IMR-90 (cell line): ENCODE results near the gene ZNF625. TPM values are rescaled to one million over a fixed set of nuclear protein-coding genes. Genes with fewer than 3 reads are reported as not detected.
"Not testable (repeated sequence)": the region's sequence is repeated elsewhere in the genome, so short reads cannot be mapped to it uniquely, and the experiment has no call there.

Source experiments
- ATAC-seq: fragments of 200-7000 bp; cut with Tn5 transposase; 2 replicates; pipeline ENCODE4 v1.9.1; 2020; ENCODE audit warnings: low read depth, mild to moderate bottlenecking, moderate library complexity
- BruUV-seq: library from RNA; stranded (reverse); fragments of 400-500 nt; replicated peaks from 2 replicates; lab custom pipeline; 2021; lab: Mats Ljungman, UMichigan
- CTCF ChIA-PET: fragments of 300-600 bp; formaldehyde crosslinking; extraction: SDS; loops from one replicate; lab custom pipeline; 2021; ENCODE audit warnings: antibody characterized with exemption; lab: Yijun Ruan, JAX
- POLR2A ChIA-PET: fragments of 300-600 bp; sonication (Branson Sonifier 250); formaldehyde crosslinking; loops from one replicate; lab custom pipeline; 2022; ENCODE audit warnings: antibody characterized with exemption; ENCODE audit not compliant: unreplicated experiment; lab: Charles Lee
- DNase-seq: peaks from one replicate; pipeline ENCODE4 v3.0.0; 2013
- H2AFZ ChIP-seq: replicated peaks from 2 replicates; pipeline ENCODE3; 2013; ENCODE audit warnings: low read length, mild to moderate bottlenecking; ENCODE audit not compliant: poor library complexity
- H2AK5ac ChIP-seq: 2 replicates; pipeline ENCODE4 v1.6.1; 2013; ENCODE audit warnings: low read depth, low read length, inconsistent platforms
- H2AK9ac ChIP-seq: replicated peaks from 2 replicates; pipeline ENCODE3; 2013; ENCODE audit warnings: mild to moderate bottlenecking, low read depth, low read length, moderate library complexity; ENCODE audit not compliant: poor library complexity
- H2BK120ac ChIP-seq: 2 replicates; pipeline ENCODE4 v1.6.1; 2013; ENCODE audit warnings: low read depth, low read length, inconsistent platforms
- H2BK15ac ChIP-seq: 3 replicates; pipeline ENCODE4 v1.6.1; 2013; ENCODE audit warnings: low read depth, low read length, inconsistent platforms
- H2BK20ac ChIP-seq: 2 replicates; pipeline ENCODE4 v1.6.1; 2013; ENCODE audit warnings: low read depth, mild to moderate bottlenecking, inconsistent platforms, low read length, moderate library complexity
- H2BK5ac ChIP-seq: 2 replicates; pipeline ENCODE4 v1.6.1; 2013; ENCODE audit warnings: mild to moderate bottlenecking, low read depth, low read length, inconsistent platforms; ENCODE audit not compliant: poor library complexity, severe bottlenecking
- H3K14ac ChIP-seq: replicated peaks from 2 replicates; pipeline ENCODE4 v1.6.1; 2013; ENCODE audit warnings: low read depth, low read length, inconsistent platforms
- H3K18ac ChIP-seq: 2 replicates; pipeline ENCODE4 v1.6.1; 2013; ENCODE audit warnings: low read depth, low read length, control low read depth
- H3K23ac ChIP-seq: 2 replicates; pipeline ENCODE4 v1.6.1; 2013; ENCODE audit warnings: low read depth, low read length, inconsistent platforms
- H3K27ac ChIP-seq: 2 replicates; pipeline ENCODE4 v1.5.1; 2013; ENCODE audit warnings: mild to moderate bottlenecking, control low read depth, low read length; ENCODE audit not compliant: insufficient read depth
- H3K27me3 ChIP-seq: 2 replicates; pipeline ENCODE4 v1.6.1; 2013; ENCODE audit warnings: low read length; ENCODE audit not compliant: control insufficient read depth, insufficient read depth
- H3K36me3 ChIP-seq: 2 replicates; pipeline ENCODE4 v1.6.1; 2013; ENCODE audit warnings: low read length, mixed read lengths; ENCODE audit not compliant: control insufficient read depth, insufficient read depth
- H3K4ac ChIP-seq: 2 replicates; pipeline ENCODE4 v1.6.1; 2013; ENCODE audit warnings: low read depth, low read length, inconsistent platforms
- H3K4me1 ChIP-seq: 2 replicates; pipeline ENCODE4 v1.6.1; 2013; ENCODE audit warnings: low read length, mixed read lengths; ENCODE audit not compliant: control insufficient read depth, insufficient read depth
- H3K4me2 ChIP-seq: 2 replicates; pipeline ENCODE4 v1.6.1; 2013; ENCODE audit warnings: low read depth, mild to moderate bottlenecking, control low read depth, low read length, moderate library complexity
- H3K4me3 ChIP-seq: 2 replicates; pipeline ENCODE4 v1.5.1; 2013; ENCODE audit warnings: low read depth, mild to moderate bottlenecking, control low read depth, low read length, moderate library complexity; ENCODE audit not compliant: insufficient read depth
- H3K56ac ChIP-seq: 2 replicates; pipeline ENCODE4 v1.6.1; 2013; ENCODE audit warnings: low read length, inconsistent platforms; ENCODE audit not compliant: insufficient read depth; ENCODE audit errors: extremely low read depth
- H3K79me1 ChIP-seq, 2 experiments: 2 replicates each; pipeline ENCODE4 v1.6.1; 2013; ENCODE audit warnings: low read length in 2 of 2, inconsistent platforms in 1 of 2, low read depth in 1 of 2
- H3K9ac ChIP-seq: 2 replicates; pipeline ENCODE4 v1.6.1; 2013; ENCODE audit warnings: low read depth, low read length, control low read depth
- H3K9me1 ChIP-seq: 2 replicates; pipeline ENCODE4 v1.6.1; 2013; ENCODE audit warnings: low read length, inconsistent platforms; ENCODE audit not compliant: insufficient read depth
- H3K9me3 ChIP-seq: 2 replicates; pipeline ENCODE4 v1.6.1; 2013; ENCODE audit warnings: low read length; ENCODE audit not compliant: control insufficient read depth, insufficient read depth
- H4K20me1 ChIP-seq: 2 replicates; pipeline ENCODE4 v1.6.1; 2013; ENCODE audit warnings: low read length, inconsistent platforms; ENCODE audit not compliant: insufficient read depth
- H4K5ac ChIP-seq: 2 replicates; pipeline ENCODE4 v1.6.1; 2013; ENCODE audit warnings: mild to moderate bottlenecking, low read depth, low read length, control low read depth
- H4K8ac ChIP-seq, 2 experiments: 2 replicates each; pipeline ENCODE4 v1.6.1; 2013; ENCODE audit warnings: low read depth in 2 of 2, low read length in 2 of 2, control low read depth in 1 of 2, inconsistent platforms in 1 of 2
- H4K91ac ChIP-seq: 2 replicates; pipeline ENCODE4 v1.6.1; 2013; ENCODE audit warnings: low read depth, low read length, inconsistent platforms; ENCODE audit not compliant: insufficient read depth
- WGBS, 2 experiments: methylation state at CpG; one replicate each; pipeline versions ENCODE4 v1.1.5 to v1.1.7; 2013; ENCODE audit warnings: missing lambda C conversion rate in 2 of 2; ENCODE audit not compliant: insufficient read length in 1 of 2; ENCODE audit errors: extremely low coverage in 2 of 2; 5-methylcytosine and 5-hydroxymethylcytosine counted together
- dilution Hi-C: fragments of 300-500 bp; cut with HindIII; formaldehyde crosslinking; loops from one replicate; pipeline ENCODE4 v1.14.3; 2018; ENCODE audit warnings: low sequenced_read_pairs; ENCODE audit not compliant: unreplicated experiment
- in situ Hi-C: fragments of 300-500 bp; cut with MboI; formaldehyde crosslinking; loops from 3 replicates; pipeline ENCODE4 v1.14.3; 2019; ENCODE audit warnings: low sequenced_read_pairs, inconsistent platforms, mixed read lengths
- intact Hi-C: fragments of 100-400 bp; cut with micrococcal nuclease; formaldehyde crosslinking; loops from 2 replicates; pipeline ENCODE4 v1.10.0; 2022
- polyA plus RNA-seq, 3 experiments: library from polyadenylated mRNA; depleted of rRNA; stranded (reverse); fragments of >200 nt; gene quantifications; 2 replicates each; pipeline ENCODE4 v1.2.3, GENCODE V29; 2012; ENCODE audit warnings: low replicate concordance in 1 of 3
- total RNA-seq: library from RNA; depleted of rRNA; stranded (reverse); fragments of >200 nt; gene quantifications from 2 replicates; pipeline ENCODE4 v1.2.3, GENCODE V29; 2012

Gene ZNF625
- total and polyA plus RNA-seq, 2 of the 4 experiments (the other 2 are of a cell fraction), result 2.5 to 16.7 TPM

DNA sequence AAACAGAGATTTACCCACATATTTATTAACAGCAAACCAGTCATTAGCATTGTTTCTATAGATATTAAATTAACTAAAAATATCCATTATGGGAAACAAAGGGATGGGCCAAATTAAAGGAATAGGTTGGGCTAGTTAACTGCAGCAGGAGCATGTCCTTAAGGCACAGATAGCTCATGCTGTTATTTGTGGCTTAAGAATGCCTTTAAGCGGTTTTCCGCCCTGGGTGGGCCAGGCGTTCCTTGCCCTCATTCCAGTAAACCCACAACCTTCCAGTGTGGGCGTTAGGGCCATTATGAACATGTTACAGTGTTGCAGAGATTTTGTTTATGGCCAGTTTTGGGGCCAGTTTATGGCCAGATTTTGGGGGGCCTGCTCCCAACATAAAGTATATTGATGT is 52.6 kb downstream of the ZNF625 start:
- dilution Hi-C loops, ATAC-seq: not testable (repeated sequence)

More for the DNA sequence above, 52.6 kb downstream of the ZNF625 start:
- H3K14ac ChIP-seq, POLR2A ChIA-PET, H4K91ac ChIP-seq, H3K4me2 ChIP-seq, H3K27me3 ChIP-seq, in situ Hi-C loops, H4K8ac ChIP-seq, CTCF ChIA-PET, H2BK120ac ChIP-seq, H3K4me3 ChIP-seq, H2BK20ac ChIP-seq, H3K4me1 ChIP-seq, BruUV-seq, H3K56ac ChIP-seq, H3K9me1 ChIP-seq, H2AK5ac ChIP-seq, H2BK5ac ChIP-seq, H3K18ac ChIP-seq, H2AK9ac ChIP-seq, H3K79me1 ChIP-seq, intact Hi-C loops, H3K4ac ChIP-seq, H4K5ac ChIP-seq, H3K23ac ChIP-seq, H3K27ac ChIP-seq, H2AFZ ChIP-seq, DNase-seq, H2BK15ac ChIP-seq, H3K9ac ChIP-seq, H4K20me1 ChIP-seq, H3K36me3 ChIP-seq: not testable (repeated sequence)
- no CpG with 5 or more reads among the region's 4 CpGs for WGBS, 2 experiments
- peaks cover 16% of the 10 kb centered on the region for H3K9me3 ChIP-seq
